WTC11 (cell line): ENCODE data around the gene NUP37. TPM values are rescaled to one million over a fixed set of nuclear protein-coding genes. Genes with fewer than 3 reads are reported as not detected.

Experiments used
- ATF1 ChIP-seq: sonication (generic); formaldehyde crosslinking; IDR thresholded peaks from 2 replicates; pipeline ENCODE4 v1.8.1; 2023; ENCODE audit warnings: mild to moderate bottlenecking, moderate library complexity, missing genetic modification reagents
- CREB1 ChIP-seq: sonication (generic); formaldehyde crosslinking; IDR thresholded peaks from 2 replicates; pipeline ENCODE4 v1.8.0; 2023; ENCODE audit warnings: mild to moderate bottlenecking, missing genetic modification reagents
- CREM ChIP-seq: sonication (generic); formaldehyde crosslinking; IDR thresholded peaks from 2 replicates; pipeline ENCODE4 v1.8.1; 2022; ENCODE audit warnings: mild to moderate bottlenecking, missing genetic modification reagents, moderate library complexity
- EMX1 ChIP-seq: fragments of 250-450 bp; sonication (Bioruptor Pico); IDR thresholded peaks from 2 replicates; pipeline ENCODE4 v1.8.0; 2021; ENCODE audit warnings: mild to moderate bottlenecking
- ETV6 ChIP-seq: sonication (generic); formaldehyde crosslinking; IDR thresholded peaks from 2 replicates; pipeline ENCODE4 v1.8.1; 2022; ENCODE audit warnings: mild to moderate bottlenecking, missing genetic modification reagents
- GTF2I ChIP-seq: fragments of 250-450 bp; sonication (Bioruptor Pico); conservative IDR thresholded peaks from 2 replicates; pipeline ENCODE4 v1.4.0; 2021; ENCODE audit warnings: mild to moderate bottlenecking
- IRF2 ChIP-seq: sonication (generic); formaldehyde crosslinking; IDR thresholded peaks from 2 replicates; pipeline ENCODE4 v1.8.0; 2022; ENCODE audit warnings: low read depth, missing genetic modification reagents, borderline replicate concordance
- JUN ChIP-seq: sonication (generic); formaldehyde crosslinking; IDR thresholded peaks from 2 replicates; pipeline ENCODE4 v1.8.0; 2023; ENCODE audit warnings: mild to moderate bottlenecking, missing genetic modification reagents
- MYBL2 ChIP-seq: sonication (generic); formaldehyde crosslinking; IDR thresholded peaks from 2 replicates; pipeline ENCODE4 v1.8.1; 2023; ENCODE audit warnings: mild to moderate bottlenecking, moderate library complexity, missing genetic modification reagents
- NFATC4 ChIP-seq: fragments of 250-450 bp; sonication (Bioruptor Pico); IDR thresholded peaks from 2 replicates; pipeline ENCODE4 v1.9.0; 2021; ENCODE audit warnings: mild to moderate bottlenecking
- NR3C1 ChIP-seq: sonication (generic); formaldehyde crosslinking; conservative IDR thresholded peaks from 2 replicates; pipeline ENCODE4 v1.8.1; 2023; ENCODE audit warnings: low read depth, mild to moderate bottlenecking, missing genetic modification reagents
- OVOL2 ChIP-seq: fragments of 250-450 bp; sonication (Bioruptor Pico); IDR thresholded peaks from 2 replicates; pipeline ENCODE4 v1.9.0; 2021; ENCODE audit warnings: mild to moderate bottlenecking, borderline replicate concordance
- RORB ChIP-seq: fragments of 250-450 bp; sonication (Bioruptor Pico); IDR thresholded peaks from 2 replicates; pipeline ENCODE4 v1.9.0; 2021; ENCODE audit warnings: mild to moderate bottlenecking
- SMAD4 ChIP-seq: sonication (generic); formaldehyde crosslinking; IDR thresholded peaks from 2 replicates; pipeline ENCODE4 v1.8.0; 2022; ENCODE audit warnings: mild to moderate bottlenecking, missing genetic modification reagents
- ZBTB21 ChIP-seq: sonication (generic); formaldehyde crosslinking; IDR thresholded peaks from 2 replicates; pipeline ENCODE4 v1.8.1; 2023; ENCODE audit warnings: mild to moderate bottlenecking, missing genetic modification reagents, borderline replicate concordance
- ZNF121 ChIP-seq: sonication (generic); formaldehyde crosslinking; IDR thresholded peaks from 2 replicates; pipeline ENCODE4 v1.8.0; 2023; ENCODE audit warnings: missing genetic modification reagents
- ZNF219 ChIP-seq: sonication (generic); formaldehyde crosslinking; IDR thresholded peaks from 2 replicates; pipeline ENCODE4 v1.8.0; 2023; ENCODE audit warnings: missing genetic modification reagents, mild to moderate bottlenecking, borderline replicate concordance
- ZNF671 ChIP-seq: fragments of 250-450 bp; sonication (Bioruptor Pico); IDR thresholded peaks from 2 replicates; pipeline ENCODE4 v1.8.0; 2021; ENCODE audit warnings: mild to moderate bottlenecking
- total RNA-seq: library from RNA; stranded (reverse); gene quantifications from 3 replicates; pipeline ENCODE4 v1.2.3, GENCODE V29; 2021
- TF ChIP-seq, protein P1 (sequence below): fragments of 250-450 bp; sonication (Bioruptor Pico); IDR thresholded peaks from 2 replicates; pipeline ENCODE4 v2.1.2; 2022; ENCODE audit warnings: mild to moderate bottlenecking, moderate library complexity
- TF ChIP-seq, protein P2 (sequence below): sonication (generic); formaldehyde crosslinking; IDR thresholded peaks from 2 replicates; pipeline ENCODE4 v1.8.1; 2023; ENCODE audit warnings: mild to moderate bottlenecking, moderate library complexity, missing genetic modification reagents
- TF ChIP-seq, protein P3 (sequence below): sonication (generic); formaldehyde crosslinking; IDR thresholded peaks from 2 replicates; pipeline ENCODE4 v1.8.0; 2022; ENCODE audit warnings: mild to moderate bottlenecking, missing genetic modification reagents
- TF ChIP-seq, protein P4 (sequence below): sonication (generic); formaldehyde crosslinking; IDR thresholded peaks from 2 replicates; pipeline ENCODE4 v1.8.0; 2022; ENCODE audit warnings: missing genetic modification reagents
- TF ChIP-seq, protein P5 (sequence below): sonication (generic); formaldehyde crosslinking; IDR thresholded peaks from 2 replicates; pipeline ENCODE4 v1.8.1; 2022; ENCODE audit warnings: low read depth, mild to moderate bottlenecking, moderate library complexity, missing genetic modification reagents, borderline replicate concordance
- TF ChIP-seq, protein P6 (sequence below): sonication (generic); formaldehyde crosslinking; IDR thresholded peaks from 2 replicates; pipeline ENCODE4 v1.8.0; 2023; ENCODE audit warnings: missing genetic modification reagents
- TF ChIP-seq, protein P7 (sequence below): fragments of 250-450 bp; sonication (Bioruptor Pico); IDR thresholded peaks from 2 replicates; pipeline ENCODE4 v1.8.0; 2021; ENCODE audit warnings: mild to moderate bottlenecking

NUP37 gene
- total RNA-seq, 1 experiment from 2014 or later, result 58.4 TPM

DNA sequence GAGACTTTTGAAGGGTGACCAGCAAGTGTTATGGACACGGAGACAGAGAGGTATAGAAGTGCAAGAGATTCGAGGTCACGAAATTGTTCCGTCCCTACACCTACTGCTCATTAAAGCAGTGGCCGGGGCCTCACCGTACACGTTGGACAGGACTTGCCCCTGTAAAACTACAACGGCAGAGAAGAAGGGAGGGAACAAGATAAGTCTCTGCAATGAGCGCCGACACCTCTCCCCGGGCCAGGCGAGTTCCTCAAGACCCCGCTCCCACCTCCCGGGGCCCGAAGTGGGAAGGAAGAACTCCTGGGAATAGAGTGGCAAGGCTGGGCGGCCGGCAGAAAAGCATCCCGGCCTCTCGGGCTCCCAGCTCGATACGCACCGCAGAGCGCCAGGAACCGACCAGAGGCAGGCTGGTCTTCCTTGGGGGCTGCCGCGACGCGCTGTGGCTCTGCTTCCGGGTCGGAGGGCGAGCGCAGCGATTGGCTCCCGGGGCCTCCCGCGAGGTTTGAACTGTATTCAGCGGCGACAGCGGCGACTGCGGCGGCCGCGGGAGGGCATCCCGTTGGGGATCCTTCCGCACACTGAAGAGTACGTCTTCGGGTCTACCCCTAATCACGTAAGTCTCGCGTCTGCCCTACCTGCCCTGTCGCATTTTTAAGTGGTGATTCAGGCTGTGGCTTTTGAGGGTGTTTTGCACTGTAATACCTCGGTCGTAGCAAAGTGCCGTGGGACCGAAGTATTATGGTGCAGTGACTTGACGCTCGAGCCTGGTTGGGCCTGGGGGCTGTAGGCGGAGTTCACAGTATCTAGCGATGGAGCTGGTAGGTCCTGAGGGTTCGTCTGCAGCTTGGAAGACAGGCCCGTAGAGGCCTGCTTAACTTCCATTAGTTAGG lies at the start of gene NUP37, which contains the start of gene PARPBP (continued):
- TF ChIP-seq ZNF219 (CRISPR knock-in tag) (no peak), NFATC4 (CRISPR knock-in tag) (no peak), NR3C1 (CRISPR knock-in tag) (no peak), ZBTB21 (no peak), ATF1 (no peak), EMX1 (CRISPR knock-in tag) (no peak), SMAD4 (CRISPR knock-in tag) (no peak), ZNF671 (CRISPR knock-in tag) (no peak), CREM (no peak; the same call in 1 of the 2 replicates), JUN (CRISPR knock-in tag) (no peak), IRF2 (no peak), GTF2I (CRISPR knock-in tag) (no peak), CREB1 (CRISPR knock-in tag) (peak; percentile 62; the same call in 1 of the 2 replicates), ZNF121 (no peak), OVOL2 (no peak), ETV6 (CRISPR knock-in tag) (no peak), MYBL2 (CRISPR knock-in tag) (peak; percentile 95), RORB (CRISPR knock-in tag) (no peak)
- TF ChIP-seq, protein P1, sequence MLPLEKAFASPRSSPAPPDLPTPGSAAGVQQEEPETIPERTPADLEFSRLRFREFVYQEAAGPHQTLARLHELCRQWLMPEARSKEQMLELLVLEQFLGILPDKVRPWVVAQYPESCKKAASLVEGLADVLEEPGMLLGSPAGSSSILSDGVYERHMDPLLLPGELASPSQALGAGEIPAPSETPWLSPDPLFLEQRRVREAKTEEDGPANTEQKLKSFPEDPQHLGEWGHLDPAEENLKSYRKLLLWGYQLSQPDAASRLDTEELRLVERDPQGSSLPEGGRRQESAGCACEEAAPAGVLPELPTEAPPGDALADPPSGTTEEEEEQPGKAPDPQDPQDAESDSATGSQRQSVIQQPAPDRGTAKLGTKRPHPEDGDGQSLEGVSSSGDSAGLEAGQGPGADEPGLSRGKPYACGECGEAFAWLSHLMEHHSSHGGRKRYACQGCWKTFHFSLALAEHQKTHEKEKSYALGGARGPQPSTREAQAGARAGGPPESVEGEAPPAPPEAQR, result no peak
- TF ChIP-seq, protein P2, sequence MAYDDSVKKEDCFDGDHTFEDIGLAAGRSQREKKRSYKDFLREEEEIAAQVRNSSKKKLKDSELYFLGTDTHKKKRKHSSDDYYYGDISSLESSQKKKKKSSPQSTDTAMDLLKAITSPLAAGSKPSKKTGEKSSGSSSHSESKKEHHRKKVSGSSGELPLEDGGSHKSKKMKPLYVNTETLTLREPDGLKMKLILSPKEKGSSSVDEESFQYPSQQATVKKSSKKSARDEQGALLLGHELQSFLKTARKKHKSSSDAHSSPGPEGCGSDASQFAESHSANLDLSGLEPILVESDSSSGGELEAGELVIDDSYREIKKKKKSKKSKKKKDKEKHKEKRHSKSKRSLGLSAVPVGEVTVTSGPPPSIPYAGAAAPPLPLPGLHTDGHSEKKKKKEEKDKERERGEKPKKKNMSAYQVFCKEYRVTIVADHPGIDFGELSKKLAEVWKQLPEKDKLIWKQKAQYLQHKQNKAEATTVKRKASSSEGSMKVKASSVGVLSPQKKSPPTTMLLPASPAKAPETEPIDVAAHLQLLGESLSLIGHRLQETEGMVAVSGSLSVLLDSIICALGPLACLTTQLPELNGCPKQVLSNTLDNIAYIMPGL (CRISPR knock-in tag), result peak; percentile 23; the same call in 1 of the 2 replicates
- TF ChIP-seq, protein P3, sequence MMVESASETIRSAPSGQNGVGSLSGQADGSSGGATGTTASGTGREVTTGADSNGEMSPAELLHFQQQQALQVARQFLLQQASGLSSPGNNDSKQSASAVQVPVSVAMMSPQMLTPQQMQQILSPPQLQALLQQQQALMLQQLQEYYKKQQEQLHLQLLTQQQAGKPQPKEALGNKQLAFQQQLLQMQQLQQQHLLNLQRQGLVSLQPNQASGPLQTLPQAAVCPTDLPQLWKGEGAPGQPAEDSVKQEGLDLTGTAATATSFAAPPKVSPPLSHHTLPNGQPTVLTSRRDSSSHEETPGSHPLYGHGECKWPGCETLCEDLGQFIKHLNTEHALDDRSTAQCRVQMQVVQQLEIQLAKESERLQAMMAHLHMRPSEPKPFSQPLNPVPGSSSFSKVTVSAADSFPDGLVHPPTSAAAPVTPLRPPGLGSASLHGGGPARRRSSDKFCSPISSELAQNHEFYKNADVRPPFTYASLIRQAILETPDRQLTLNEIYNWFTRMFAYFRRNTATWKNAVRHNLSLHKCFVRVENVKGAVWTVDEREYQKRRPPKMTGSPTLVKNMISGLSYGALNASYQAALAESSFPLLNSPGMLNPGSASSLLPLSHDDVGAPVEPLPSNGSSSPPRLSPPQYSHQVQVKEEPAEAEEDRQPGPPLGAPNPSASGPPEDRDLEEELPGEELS (CRISPR knock-in tag), result 0 out of 2 replicates have a peak, but pooled peaks have one; percentile 34
- TF ChIP-seq, protein P4, sequence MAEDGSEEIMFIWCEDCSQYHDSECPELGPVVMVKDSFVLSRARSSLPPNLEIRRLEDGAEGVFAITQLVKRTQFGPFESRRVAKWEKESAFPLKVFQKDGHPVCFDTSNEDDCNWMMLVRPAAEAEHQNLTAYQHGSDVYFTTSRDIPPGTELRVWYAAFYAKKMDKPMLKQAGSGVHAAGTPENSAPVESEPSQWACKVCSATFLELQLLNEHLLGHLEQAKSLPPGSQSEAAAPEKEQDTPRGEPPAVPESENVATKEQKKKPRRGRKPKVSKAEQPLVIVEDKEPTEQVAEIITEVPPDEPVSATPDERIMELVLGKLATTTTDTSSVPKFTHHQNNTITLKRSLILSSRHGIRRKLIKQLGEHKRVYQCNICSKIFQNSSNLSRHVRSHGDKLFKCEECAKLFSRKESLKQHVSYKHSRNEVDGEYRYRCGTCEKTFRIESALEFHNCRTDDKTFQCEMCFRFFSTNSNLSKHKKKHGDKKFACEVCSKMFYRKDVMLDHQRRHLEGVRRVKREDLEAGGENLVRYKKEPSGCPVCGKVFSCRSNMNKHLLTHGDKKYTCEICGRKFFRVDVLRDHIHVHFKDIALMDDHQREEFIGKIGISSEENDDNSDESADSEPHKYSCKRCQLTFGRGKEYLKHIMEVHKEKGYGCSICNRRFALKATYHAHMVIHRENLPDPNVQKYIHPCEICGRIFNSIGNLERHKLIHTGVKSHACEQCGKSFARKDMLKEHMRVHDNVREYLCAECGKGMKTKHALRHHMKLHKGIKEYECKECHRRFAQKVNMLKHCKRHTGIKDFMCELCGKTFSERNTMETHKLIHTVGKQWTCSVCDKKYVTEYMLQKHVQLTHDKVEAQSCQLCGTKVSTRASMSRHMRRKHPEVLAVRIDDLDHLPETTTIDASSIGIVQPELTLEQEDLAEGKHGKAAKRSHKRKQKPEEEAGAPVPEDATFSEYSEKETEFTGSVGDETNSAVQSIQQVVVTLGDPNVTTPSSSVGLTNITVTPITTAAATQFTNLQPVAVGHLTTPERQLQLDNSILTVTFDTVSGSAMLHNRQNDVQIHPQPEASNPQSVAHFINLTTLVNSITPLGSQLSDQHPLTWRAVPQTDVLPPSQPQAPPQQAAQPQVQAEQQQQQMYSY (CRISPR knock-in tag), result no peak
- TF ChIP-seq, protein P5, sequence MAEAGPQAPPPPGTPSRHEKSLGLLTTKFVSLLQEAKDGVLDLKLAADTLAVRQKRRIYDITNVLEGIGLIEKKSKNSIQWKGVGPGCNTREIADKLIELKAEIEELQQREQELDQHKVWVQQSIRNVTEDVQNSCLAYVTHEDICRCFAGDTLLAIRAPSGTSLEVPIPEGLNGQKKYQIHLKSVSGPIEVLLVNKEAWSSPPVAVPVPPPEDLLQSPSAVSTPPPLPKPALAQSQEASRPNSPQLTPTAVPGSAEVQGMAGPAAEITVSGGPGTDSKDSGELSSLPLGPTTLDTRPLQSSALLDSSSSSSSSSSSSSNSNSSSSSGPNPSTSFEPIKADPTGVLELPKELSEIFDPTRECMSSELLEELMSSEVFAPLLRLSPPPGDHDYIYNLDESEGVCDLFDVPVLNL (CRISPR knock-in tag), result peak; percentile 96
- TF ChIP-seq, protein P6, sequence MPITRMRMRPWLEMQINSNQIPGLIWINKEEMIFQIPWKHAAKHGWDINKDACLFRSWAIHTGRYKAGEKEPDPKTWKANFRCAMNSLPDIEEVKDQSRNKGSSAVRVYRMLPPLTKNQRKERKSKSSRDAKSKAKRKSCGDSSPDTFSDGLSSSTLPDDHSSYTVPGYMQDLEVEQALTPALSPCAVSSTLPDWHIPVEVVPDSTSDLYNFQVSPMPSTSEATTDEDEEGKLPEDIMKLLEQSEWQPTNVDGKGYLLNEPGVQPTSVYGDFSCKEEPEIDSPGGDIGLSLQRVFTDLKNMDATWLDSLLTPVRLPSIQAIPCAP (CRISPR knock-in tag), result no peak
- TF ChIP-seq, protein P7, sequence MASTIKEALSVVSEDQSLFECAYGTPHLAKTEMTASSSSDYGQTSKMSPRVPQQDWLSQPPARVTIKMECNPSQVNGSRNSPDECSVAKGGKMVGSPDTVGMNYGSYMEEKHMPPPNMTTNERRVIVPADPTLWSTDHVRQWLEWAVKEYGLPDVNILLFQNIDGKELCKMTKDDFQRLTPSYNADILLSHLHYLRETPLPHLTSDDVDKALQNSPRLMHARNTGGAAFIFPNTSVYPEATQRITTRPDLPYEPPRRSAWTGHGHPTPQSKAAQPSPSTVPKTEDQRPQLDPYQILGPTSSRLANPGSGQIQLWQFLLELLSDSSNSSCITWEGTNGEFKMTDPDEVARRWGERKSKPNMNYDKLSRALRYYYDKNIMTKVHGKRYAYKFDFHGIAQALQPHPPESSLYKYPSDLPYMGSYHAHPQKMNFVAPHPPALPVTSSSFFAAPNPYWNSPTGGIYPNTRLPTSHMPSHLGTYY, result no peak
